ENCODE results near the gene GHRL. TPM values are rescaled to one million over a fixed set of nuclear protein-coding genes. Genes with fewer than 3 reads are reported as not detected.

Gene GHRL
- total RNA-seq, 1 donor from 2014 or later: not detected

- no peak for TF ChIP-seq CTCF (conservative IDR thresholded peaks at IDR 0.05; ENCODE audit: low read depth, low read length)
- H3K4me3 ChIP-seq (ENCODE audit: low read depth, low read length): no peak overlapping the region
- DNase-seq (ENCODE audit: low read depth): no peak
Measured at GRCh38 chr3:10328460-10329071, 35.8 kb upstream of the GHRL start.

DNA sequence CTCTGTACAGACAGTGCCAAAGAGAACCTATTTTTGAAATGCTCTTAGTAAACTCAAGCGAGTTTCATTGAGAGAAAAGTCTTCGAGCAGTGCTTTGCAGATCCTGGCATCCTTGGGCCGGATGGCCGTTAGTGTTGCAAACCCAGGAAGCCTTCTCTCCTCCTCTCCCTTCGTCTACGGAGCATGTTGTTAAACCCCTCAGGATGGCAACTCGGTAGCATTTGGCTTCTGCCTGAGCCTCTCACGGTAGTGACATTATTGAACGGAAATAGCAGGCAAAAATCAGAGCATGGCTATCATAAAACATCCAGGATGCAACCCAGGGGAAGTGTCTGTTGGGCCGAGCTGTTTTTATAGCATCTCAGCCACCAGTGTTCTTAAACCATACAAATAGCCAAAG lies 34.8 kb upstream of the GHRL start:
- TF ChIP-seq CTCF (conservative IDR thresholded peaks at IDR 0.05; ENCODE audit: low read depth, low read length): no peak
- no peak for DNase-seq (ENCODE audit: low read depth)
- H3K4me3 ChIP-seq (ENCODE audit: low read depth, low read length): no peak overlapping the region

DNA sequence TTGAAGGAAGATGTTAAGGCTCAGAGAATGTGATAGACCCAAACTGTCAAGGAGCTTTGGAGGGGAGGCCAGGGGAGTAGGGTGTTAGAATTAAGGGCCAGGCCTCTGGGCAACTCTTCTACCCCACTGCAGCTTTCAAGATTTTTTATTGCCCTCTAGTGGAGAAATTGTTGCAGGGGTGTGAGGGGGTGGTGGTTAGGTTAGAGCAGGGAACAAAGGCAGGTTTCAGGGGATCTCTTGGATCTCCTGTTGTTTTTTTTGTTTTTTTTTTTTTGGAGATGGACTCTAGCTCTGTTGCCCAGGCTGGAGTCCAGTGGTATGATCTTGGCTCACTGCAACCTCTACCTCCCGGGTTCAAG lies 29.6 kb upstream of the GHRL start:
- peak; percentile 39 for TF ChIP-seq CTCF (conservative IDR thresholded peaks at IDR 0.05; ENCODE audit: low read depth, low read length)
- no peak overlapping the region for H3K4me3 ChIP-seq (ENCODE audit: low read depth, low read length)
- no peak for DNase-seq (ENCODE audit: low read depth)

GRCh38 chr3:10321630-10322351 lies 29.0 kb upstream of the GHRL start:
- DNase-seq (ENCODE audit: low read depth): no peak
- peak overlapping the region; percentile 93 for H3K4me3 ChIP-seq (ENCODE audit: low read depth, low read length)
- no peak for TF ChIP-seq CTCF (conservative IDR thresholded peaks at IDR 0.05; ENCODE audit: low read depth, low read length)

GRCh38 chr3:10320320-10320677 lies 27.6 kb upstream of the GHRL start:
- no peak for TF ChIP-seq CTCF (conservative IDR thresholded peaks at IDR 0.05; ENCODE audit: low read depth, low read length)
- DNase-seq (ENCODE audit: low read depth): no peak

GRCh38 chr3:10319804-10320203 lies 27.1 kb upstream of the GHRL start:
- no peak for DNase-seq (ENCODE audit: low read depth)
- H3K4me3 ChIP-seq (ENCODE audit: low read depth, low read length): peak overlapping the region; percentile 93
- TF ChIP-seq CTCF (conservative IDR thresholded peaks at IDR 0.05; ENCODE audit: low read depth, low read length): no peak

More at GRCh38 chr3:10320320-10320677, 27.6 kb upstream of the GHRL start:
- peak overlapping the region; percentile 93 for H3K4me3 ChIP-seq (ENCODE audit: low read depth, low read length)

DNA sequence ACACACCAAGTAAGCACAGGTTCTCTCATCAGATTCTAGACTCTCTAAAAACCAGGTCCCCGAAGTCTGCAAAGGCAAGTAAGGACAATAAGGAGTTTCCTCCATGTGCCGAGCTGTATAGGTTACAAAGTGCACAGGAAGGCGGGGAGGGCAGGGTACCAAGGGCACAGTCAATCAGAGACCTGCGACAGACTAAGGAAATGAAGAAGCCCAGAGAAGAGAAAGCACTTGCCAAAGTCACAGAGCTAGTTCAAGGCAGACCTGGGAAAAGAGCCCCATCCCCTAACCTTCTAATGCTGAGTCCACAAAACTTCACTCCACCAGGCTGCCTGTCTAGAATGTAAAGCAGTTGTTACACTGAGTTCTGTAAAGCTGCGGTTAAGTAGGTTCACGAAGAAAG lies 26.5 kb upstream of the GHRL start:
- TF ChIP-seq CTCF (conservative IDR thresholded peaks at IDR 0.05; ENCODE audit: low read depth, low read length): no peak
- peak overlapping the region; percentile 93 for H3K4me3 ChIP-seq (ENCODE audit: low read depth, low read length)
- no peak for DNase-seq (ENCODE audit: low read depth)

Measured in epithelial cell of proximal tubule (primary cell).